H1 (cell line): ENCODE measurements around the gene EMID1. TPM values are rescaled to one million over a fixed set of nuclear protein-coding genes. Genes with fewer than 3 reads are reported as not detected.

Experiments used
- BCL11A ChIP-seq, 2 experiments: IDR thresholded peaks; one replicate each; pipeline ENCODE4 v1.6.1; 2011; ENCODE audit warnings: low read depth in 2 of 2, low read length in 2 of 2, mild to moderate bottlenecking in 2 of 2
- JUND ChIP-seq: IDR thresholded peaks from 2 replicates; pipeline ENCODE4 v1.6.1; 2011; ENCODE audit warnings: mild to moderate bottlenecking, improper control_type of control experiment, low read length
- RXRA ChIP-seq: IDR thresholded peaks from 2 replicates; pipeline ENCODE4 v1.6.1; 2011; ENCODE audit warnings: low read depth, mild to moderate bottlenecking, low read length, moderate library complexity; ENCODE audit not compliant: insufficient read depth
- polyA plus RNA-seq, 7 experiments: library from polyadenylated mRNA; depleted of rRNA in 3 of 7; stranded (reverse) in 5 of 7; unstranded in 2 of 7; fragments of >200 nt in 5 of 7; fragments of 200-250 nt in 2 of 7; gene quantifications; 1 replicate in 5 of 7; 2 replicates in 1 of 7; 4 replicates in 1 of 7; pipeline versions ENCODE4 v1.2.1 to v1.2.3, GENCODE V29; 2011 to 2013; ENCODE audit warnings: missing spikeins in 2 of 7, mixed read lengths in 2 of 7
- total RNA-seq: library from RNA; stranded (reverse); fragmentation: NEBNext Ultra II Directional; extraction: Animal tissue kit (Norgen Biotek cat#: 25700); gene quantifications from 2 replicates; pipeline ENCODE4 v1.2.1, GENCODE V29; 2021
- TF ChIP-seq, protein P1 (sequence below): IDR thresholded peaks from 2 replicates; pipeline ENCODE4 v1.6.1; 2012; ENCODE audit warnings: inconsistent platforms
- TF ChIP-seq, protein P2 (sequence below): fragments of 300-600 bp; sonication (generic); IDR thresholded peaks from 2 replicates; pipeline ENCODE4 v1.7.1; 2012; ENCODE audit warnings: low read length, moderate library complexity, mild to moderate bottlenecking, inconsistent platforms; ENCODE audit not compliant: insufficient replicate concordance

The EMID1 gene
- total and polyA plus RNA-seq, 2 of the 8 experiments (the other 6 are each of a cell fraction or from before 2014, with no cell fraction given): 3.9 to 7.4 TPM

DNA sequence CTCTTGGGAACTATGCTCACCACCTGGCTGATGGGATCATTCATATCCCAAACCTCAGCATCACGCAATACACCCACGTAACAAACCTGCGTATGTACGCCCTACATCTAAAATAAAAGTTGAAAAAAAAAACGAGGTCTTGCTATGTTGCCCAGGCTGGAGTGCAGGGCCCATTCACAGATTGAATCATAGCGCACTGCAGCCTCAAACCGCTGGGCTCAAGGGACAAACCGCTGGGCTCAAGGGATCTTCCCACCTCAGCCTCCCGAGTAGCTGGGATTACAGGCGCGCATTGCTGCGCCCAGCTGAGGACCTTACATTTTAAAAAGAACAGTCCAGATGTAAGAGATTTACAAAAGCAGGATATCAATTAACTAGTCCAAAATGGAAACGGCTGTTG lies 41.9 kb upstream of the EMID1 start (continued):
- TF ChIP-seq, protein P1, sequence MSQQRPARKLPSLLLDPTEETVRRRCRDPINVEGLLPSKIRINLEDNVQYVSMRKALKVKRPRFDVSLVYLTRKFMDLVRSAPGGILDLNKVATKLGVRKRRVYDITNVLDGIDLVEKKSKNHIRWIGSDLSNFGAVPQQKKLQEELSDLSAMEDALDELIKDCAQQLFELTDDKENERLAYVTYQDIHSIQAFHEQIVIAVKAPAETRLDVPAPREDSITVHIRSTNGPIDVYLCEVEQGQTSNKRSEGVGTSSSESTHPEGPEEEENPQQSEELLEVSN: no peak
- no peak for TF ChIP-seq BCL11A (IDR thresholded peaks at IDR 0.05; ENCODE audit: low read depth in 2 of 2, low read length in 2 of 2)
- no peak for TF ChIP-seq JUND
- TF ChIP-seq, protein P2, sequence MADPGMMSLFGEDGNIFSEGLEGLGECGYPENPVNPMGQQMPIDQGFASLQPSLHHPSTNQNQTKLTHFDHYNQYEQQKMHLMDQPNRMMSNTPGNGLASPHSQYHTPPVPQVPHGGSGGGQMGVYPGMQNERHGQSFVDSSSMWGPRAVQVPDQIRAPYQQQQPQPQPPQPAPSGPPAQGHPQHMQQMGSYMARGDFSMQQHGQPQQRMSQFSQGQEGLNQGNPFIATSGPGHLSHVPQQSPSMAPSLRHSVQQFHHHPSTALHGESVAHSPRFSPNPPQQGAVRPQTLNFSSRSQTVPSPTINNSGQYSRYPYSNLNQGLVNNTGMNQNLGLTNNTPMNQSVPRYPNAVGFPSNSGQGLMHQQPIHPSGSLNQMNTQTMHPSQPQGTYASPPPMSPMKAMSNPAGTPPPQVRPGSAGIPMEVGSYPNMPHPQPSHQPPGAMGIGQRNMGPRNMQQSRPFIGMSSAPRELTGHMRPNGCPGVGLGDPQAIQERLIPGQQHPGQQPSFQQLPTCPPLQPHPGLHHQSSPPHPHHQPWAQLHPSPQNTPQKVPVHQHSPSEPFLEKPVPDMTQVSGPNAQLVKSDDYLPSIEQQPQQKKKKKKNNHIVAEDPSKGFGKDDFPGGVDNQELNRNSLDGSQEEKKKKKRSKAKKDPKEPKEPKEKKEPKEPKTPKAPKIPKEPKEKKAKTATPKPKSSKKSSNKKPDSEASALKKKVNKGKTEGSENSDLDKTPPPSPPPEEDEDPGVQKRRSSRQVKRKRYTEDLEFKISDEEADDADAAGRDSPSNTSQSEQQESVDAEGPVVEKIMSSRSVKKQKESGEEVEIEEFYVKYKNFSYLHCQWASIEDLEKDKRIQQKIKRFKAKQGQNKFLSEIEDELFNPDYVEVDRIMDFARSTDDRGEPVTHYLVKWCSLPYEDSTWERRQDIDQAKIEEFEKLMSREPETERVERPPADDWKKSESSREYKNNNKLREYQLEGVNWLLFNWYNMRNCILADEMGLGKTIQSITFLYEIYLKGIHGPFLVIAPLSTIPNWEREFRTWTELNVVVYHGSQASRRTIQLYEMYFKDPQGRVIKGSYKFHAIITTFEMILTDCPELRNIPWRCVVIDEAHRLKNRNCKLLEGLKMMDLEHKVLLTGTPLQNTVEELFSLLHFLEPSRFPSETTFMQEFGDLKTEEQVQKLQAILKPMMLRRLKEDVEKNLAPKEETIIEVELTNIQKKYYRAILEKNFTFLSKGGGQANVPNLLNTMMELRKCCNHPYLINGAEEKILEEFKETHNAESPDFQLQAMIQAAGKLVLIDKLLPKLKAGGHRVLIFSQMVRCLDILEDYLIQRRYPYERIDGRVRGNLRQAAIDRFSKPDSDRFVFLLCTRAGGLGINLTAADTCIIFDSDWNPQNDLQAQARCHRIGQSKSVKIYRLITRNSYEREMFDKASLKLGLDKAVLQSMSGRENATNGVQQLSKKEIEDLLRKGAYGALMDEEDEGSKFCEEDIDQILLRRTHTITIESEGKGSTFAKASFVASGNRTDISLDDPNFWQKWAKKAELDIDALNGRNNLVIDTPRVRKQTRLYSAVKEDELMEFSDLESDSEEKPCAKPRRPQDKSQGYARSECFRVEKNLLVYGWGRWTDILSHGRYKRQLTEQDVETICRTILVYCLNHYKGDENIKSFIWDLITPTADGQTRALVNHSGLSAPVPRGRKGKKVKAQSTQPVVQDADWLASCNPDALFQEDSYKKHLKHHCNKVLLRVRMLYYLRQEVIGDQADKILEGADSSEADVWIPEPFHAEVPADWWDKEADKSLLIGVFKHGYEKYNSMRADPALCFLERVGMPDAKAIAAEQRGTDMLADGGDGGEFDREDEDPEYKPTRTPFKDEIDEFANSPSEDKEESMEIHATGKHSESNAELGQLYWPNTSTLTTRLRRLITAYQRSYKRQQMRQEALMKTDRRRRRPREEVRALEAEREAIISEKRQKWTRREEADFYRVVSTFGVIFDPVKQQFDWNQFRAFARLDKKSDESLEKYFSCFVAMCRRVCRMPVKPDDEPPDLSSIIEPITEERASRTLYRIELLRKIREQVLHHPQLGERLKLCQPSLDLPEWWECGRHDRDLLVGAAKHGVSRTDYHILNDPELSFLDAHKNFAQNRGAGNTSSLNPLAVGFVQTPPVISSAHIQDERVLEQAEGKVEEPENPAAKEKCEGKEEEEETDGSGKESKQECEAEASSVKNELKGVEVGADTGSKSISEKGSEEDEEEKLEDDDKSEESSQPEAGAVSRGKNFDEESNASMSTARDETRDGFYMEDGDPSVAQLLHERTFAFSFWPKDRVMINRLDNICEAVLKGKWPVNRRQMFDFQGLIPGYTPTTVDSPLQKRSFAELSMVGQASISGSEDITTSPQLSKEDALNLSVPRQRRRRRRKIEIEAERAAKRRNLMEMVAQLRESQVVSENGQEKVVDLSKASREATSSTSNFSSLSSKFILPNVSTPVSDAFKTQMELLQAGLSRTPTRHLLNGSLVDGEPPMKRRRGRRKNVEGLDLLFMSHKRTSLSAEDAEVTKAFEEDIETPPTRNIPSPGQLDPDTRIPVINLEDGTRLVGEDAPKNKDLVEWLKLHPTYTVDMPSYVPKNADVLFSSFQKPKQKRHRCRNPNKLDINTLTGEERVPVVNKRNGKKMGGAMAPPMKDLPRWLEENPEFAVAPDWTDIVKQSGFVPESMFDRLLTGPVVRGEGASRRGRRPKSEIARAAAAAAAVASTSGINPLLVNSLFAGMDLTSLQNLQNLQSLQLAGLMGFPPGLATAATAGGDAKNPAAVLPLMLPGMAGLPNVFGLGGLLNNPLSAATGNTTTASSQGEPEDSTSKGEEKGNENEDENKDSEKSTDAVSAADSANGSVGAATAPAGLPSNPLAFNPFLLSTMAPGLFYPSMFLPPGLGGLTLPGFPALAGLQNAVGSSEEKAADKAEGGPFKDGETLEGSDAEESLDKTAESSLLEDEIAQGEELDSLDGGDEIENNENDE: no peak
- no peak for TF ChIP-seq RXRA
